Colonic mucosa (tissue), 4 donors: Measurements from ENCODE around the gene RFESD. TPM values are rescaled to one million over a fixed set of nuclear protein-coding genes. Genes with fewer than 3 reads are reported as not detected.

Source experiments
- DNase-seq: peaks from one replicate; pipeline ENCODE4 v3.0.0-alpha.2; 2020
- H3K27ac ChIP-seq: fragments of 200-600 bp; one replicate; pipeline ENCODE4 v1.8.0; 2021
- H3K27me3 ChIP-seq: fragments of 200-600 bp; one replicate; pipeline ENCODE4 v1.8.0; 2021
- H3K36me3 ChIP-seq: fragments of 200-600 bp; one replicate; pipeline ENCODE4 v1.8.0; 2021
- H3K4me1 ChIP-seq: fragments of 200-600 bp; one replicate; pipeline ENCODE4 v1.8.0; 2021; ENCODE audit warnings: mild to moderate bottlenecking
- H3K4me3 ChIP-seq: fragments of 200-600 bp; one replicate; pipeline ENCODE4 v1.8.0; 2021
- H3K9ac ChIP-seq, 2 donors: one replicate each; pipeline ENCODE4 v1.7.0; 2013; ENCODE audit warnings: control low read depth in 2 of 2, low read depth in 2 of 2, low read length in 2 of 2
- H3K9me3 ChIP-seq: fragments of 200-600 bp; one replicate; pipeline ENCODE4 v1.8.0; 2021
- intact Hi-C: fragments of 100-400 bp; cut with DNase I; formaldehyde crosslinking; loops from one replicate; pipeline ENCODE4 v1.14.1; 2022
- total RNA-seq, 2 donors: library from RNA; stranded (reverse); fragmentation: NEBNext Ultra II Directional in 1 of 2; extraction: Animal tissue kit (Norgen Biotek cat#: 25700) in 1 of 2; gene quantifications; one replicate each; pipeline ENCODE4 v1.2.1, GENCODE V29; 2021
- TF ChIP-seq, protein P1 (sequence below): fragments of 200-600 bp; IDR thresholded peaks from one replicate; pipeline ENCODE4 v1.8.0; 2022; ENCODE audit warnings: antibody characterized with exemption, mild to moderate bottlenecking
- donor health status: healthy.
- donor health status: DM: no; HTN: no; CAD: no.
- donor health status: DM: no; HTN: no; CAD: no.

RFESD gene
- total RNA-seq, 2 donors from 2014 or later, result 0.89 to 2.0 TPM

DNA sequence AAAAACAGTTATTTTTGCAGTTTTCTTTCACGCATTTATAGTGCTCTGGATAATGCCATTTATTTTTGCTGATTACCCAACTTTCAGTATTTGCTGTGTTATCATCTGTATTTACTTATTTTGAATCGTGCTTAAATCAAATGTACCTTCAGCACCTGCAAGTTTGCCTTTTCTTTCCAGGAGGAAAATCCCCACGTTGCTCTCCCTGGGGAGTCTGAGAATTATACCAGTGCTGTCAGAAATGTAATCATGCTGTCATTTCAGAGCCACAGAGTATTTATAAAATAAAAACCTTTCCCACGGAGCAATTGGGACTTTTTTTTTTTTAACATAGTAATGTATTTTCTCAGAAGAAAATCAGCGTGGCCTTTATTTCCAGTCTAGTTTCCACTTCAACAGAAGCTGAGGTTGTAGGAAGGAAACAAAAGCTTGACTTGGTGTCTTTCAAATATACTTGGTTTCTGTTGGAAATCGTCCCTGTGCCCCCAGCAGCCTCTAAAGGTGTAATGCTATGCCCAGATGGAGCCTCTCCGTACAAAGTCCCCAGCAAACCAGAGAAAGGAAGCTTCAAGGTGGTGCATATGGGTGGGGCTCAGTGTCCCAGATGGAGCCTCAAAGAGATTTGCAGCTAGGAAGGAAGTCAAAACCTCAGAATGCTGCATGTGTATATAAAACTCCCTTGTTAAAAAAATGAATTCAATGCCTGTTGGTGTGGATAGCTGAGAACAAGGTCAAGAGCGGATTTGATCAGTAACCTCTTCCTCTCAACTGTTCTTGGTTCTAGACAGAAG lies 24.5 kb upstream of the RFESD start:
- intact Hi-C loops, result no loop called here

DNA sequence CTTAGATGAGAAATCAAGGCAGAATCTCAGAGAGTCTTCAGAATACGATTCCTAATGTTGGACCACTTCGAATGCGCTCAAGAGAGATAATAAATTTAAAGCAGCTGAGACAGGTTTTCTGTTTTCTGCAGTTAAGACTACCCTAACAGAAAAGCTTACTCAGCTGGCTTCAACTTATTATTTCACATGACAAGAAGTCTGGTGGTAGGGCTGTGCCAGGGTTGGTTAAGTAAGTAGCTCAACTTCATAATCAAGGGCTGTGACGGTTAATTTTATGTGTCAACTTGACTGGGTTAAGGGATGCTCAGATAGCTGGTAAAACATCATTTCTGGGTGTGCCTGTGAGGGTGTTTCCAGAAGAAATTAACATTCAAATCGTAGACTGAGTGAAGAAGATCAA lies 22.9 kb upstream of the RFESD start:
- Histone ChIP-seq H3K9ac (no peak overlapping the region), H3K36me3 (no peaks in the 10 kb centered on the region), H3K27me3 (no peaks in the 10 kb centered on the region), H3K4me3 (no peak overlapping the region), H3K9me3 (no peaks in the 10 kb centered on the region), H3K27ac (no peak overlapping the region), H3K4me1 (peaks cover 8% of the 10 kb centered on the region)
- intact Hi-C loops, result no loop called here
- no peak for DNase-seq
- TF ChIP-seq, protein P1, sequence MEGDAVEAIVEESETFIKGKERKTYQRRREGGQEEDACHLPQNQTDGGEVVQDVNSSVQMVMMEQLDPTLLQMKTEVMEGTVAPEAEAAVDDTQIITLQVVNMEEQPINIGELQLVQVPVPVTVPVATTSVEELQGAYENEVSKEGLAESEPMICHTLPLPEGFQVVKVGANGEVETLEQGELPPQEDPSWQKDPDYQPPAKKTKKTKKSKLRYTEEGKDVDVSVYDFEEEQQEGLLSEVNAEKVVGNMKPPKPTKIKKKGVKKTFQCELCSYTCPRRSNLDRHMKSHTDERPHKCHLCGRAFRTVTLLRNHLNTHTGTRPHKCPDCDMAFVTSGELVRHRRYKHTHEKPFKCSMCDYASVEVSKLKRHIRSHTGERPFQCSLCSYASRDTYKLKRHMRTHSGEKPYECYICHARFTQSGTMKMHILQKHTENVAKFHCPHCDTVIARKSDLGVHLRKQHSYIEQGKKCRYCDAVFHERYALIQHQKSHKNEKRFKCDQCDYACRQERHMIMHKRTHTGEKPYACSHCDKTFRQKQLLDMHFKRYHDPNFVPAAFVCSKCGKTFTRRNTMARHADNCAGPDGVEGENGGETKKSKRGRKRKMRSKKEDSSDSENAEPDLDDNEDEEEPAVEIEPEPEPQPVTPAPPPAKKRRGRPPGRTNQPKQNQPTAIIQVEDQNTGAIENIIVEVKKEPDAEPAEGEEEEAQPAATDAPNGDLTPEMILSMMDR, result no peak

More for the DNA sequence above, 24.5 kb upstream of the RFESD start:
- DNase-seq, result peak; percentile 67
- no peaks in the 10 kb centered on the region for H3K27me3 ChIP-seq
- peak overlapping the region in 1 of 2 donors; percentile 54 for H3K9ac ChIP-seq
- peaks cover 4% of the 10 kb centered on the region for H3K4me1 ChIP-seq
- no peaks in the 10 kb centered on the region for H3K36me3 ChIP-seq
- H3K9me3 ChIP-seq, result no peaks in the 10 kb centered on the region
- TF ChIP-seq, protein P1, result no peak
- no peak overlapping the region for H3K27ac ChIP-seq
- H3K4me3 ChIP-seq, result no peak overlapping the region

DNA sequence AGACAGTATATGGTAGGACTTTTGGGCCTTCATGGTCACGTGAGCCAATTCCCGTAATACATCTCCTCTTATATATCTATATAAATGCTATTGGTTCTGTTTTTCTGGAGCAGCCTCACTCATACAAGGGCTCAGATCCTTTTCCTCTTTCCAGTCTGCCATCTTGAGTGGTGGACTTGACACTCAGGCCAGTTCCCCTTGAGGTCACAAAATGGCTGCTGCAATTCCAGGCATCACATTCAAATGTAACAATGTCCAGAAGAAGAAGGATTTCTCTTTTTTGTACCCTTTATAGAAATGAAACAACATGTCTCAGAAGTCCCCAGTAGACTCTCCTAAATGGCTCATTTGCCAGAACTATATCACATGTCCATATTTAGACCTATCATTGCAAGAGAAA lies 22.2 kb upstream of the RFESD start:
- Histone ChIP-seq H3K4me1 (peaks cover 8% of the 10 kb centered on the region), H3K9ac (no peak overlapping the region), H3K9me3 (no peaks in the 10 kb centered on the region), H3K27ac (no peak overlapping the region), H3K4me3 (no peak overlapping the region), H3K36me3 (no peaks in the 10 kb centered on the region), H3K27me3 (no peaks in the 10 kb centered on the region)
- intact Hi-C loops, result no loop called here
- TF ChIP-seq, protein P1, result no peak
- DNase-seq, result no peak

DNA sequence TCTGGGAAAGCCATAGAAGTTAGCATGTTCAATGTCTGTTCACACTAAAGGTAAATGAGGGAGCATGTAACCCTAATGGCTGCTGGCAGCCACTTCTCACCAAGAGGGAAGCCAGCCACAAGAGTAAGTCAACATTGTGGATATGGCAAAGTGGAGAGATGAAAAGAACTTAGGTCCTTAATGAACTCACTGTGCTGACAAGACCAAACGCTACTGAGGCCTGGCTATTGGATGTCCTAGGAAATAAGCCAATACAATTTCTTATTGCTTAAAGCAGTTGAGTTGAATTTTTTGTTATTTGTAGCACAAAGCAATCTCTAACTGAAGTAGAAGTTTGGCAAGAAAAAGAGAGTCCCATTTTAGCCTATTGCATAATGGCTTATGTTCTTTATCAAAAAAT lies 19.9 kb upstream of the RFESD start:
- TF ChIP-seq, protein P1, result no peak
- Histone ChIP-seq H3K4me3 (no peak overlapping the region), H3K27me3 (no peaks in the 10 kb centered on the region)

DNA sequence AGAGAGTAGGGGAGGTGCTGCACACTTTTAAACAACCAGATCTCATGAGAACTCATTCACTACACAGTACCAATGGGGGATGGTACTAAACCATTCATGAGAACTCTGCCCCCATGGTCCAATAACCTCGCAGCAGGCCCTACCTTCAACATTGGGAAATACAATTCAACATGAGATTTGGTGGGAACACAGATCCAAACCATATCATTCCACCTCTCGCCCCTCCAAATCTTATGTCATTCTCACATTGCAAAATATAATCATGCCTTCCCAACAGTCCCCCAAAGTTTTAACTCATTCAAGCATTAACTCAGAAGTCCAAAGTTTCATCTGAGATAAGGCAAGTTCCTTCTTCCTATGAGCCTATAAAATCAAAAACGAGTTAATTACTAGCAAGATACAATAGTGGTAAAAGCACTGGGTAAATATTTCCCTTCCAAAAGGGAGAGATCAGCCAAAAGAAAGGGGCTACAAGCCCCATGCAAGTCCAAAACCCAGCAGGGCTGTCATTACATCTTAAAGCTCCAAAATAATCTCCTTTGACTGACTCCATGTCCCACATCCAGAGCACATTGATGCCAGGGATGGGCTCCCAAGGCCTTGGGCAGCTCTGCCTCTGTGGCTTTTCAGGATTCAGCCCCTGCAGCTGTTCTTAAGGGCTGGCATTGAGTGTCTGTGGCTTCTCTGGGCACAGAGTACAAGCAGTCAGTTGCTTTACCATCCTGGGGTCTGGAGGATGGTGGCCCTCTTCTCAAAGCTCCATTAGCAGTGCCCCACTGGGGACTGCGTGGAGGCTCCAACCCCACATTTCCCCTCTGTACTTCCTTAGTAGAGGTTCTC lies 18.4 kb upstream of the RFESD start:
- no peaks in the 10 kb centered on the region for H3K36me3 ChIP-seq
- H3K9ac ChIP-seq, result peak overlapping the region in 1 of 2 donors; percentile 15
- H3K4me1 ChIP-seq, result peaks cover 6% of the 10 kb centered on the region
- H3K27me3 ChIP-seq, result no peaks in the 10 kb centered on the region
- H3K4me3 ChIP-seq, result no peak overlapping the region
- intact Hi-C loops, result no loop called here
- H3K27ac ChIP-seq, result peak overlapping the region; percentile 26
- TF ChIP-seq, protein P1, result no peak
- no peaks in the 10 kb centered on the region for H3K9me3 ChIP-seq
- no peak for DNase-seq

More for the DNA sequence above, 19.9 kb upstream of the RFESD start:
- H3K27ac ChIP-seq, result no peak overlapping the region
- H3K4me1 ChIP-seq, result peaks cover 6% of the 10 kb centered on the region
- no peak for DNase-seq
- H3K36me3 ChIP-seq, result no peaks in the 10 kb centered on the region
- H3K9ac ChIP-seq, result no peak overlapping the region
- intact Hi-C loops, result no loop called here
- H3K9me3 ChIP-seq, result no peaks in the 10 kb centered on the region
